A673 (cell line): Measurements from ENCODE around the gene CDC42EP4. TPM values are rescaled to one million over a fixed set of nuclear protein-coding genes. Genes with fewer than 3 reads are reported as not detected.
"Not testable (repeated sequence)": the region's sequence is repeated elsewhere in the genome, so short reads cannot be mapped to it uniquely, and the experiment has no call there.

Experiments used
- BruUV-seq: library from RNA; stranded (reverse); fragments of 400-500 nt; replicated peaks from 2 replicates; lab custom pipeline; 2021; lab: Mats Ljungman, UMichigan
- CTCF ChIA-PET: fragments of 300-600 bp; sonication (Branson Sonifier 250); formaldehyde crosslinking; loops from one replicate; lab custom pipeline; 2022; ENCODE audit warnings: antibody characterized with exemption; lab: Charles Lee
- POLR2A ChIA-PET: fragments of 300-600 bp; sonication (Branson Sonifier 250); formaldehyde crosslinking; loops from one replicate; lab custom pipeline; 2022; ENCODE audit warnings: antibody characterized with exemption; ENCODE audit not compliant: low non-redundant PET; lab: Charles Lee
- DNase-seq: peaks from one replicate; pipeline ENCODE4 v3.0.0-alpha.2; 2015; ENCODE audit warnings: low spot score
- H3K27ac ChIP-seq: fragments of 200-600 bp; sonication (generic); 2 replicates; pipeline ENCODE4 v1.5.1; 2016; ENCODE audit warnings: mixed run types, low read depth, mild to moderate bottlenecking, mixed read lengths, antibody characterized with exemption, low read length; ENCODE audit not compliant: poor library complexity, severe bottlenecking
- H3K27me3 ChIP-seq: fragments of 200-600 bp; sonication (generic); replicated peaks from 2 replicates; pipeline ENCODE4 v1.6.1; 2017; ENCODE audit warnings: mixed run types, low read depth, mild to moderate bottlenecking, mixed read lengths, antibody characterized with exemption, low read length; ENCODE audit not compliant: insufficient read depth, poor library complexity
- H3K36me3 ChIP-seq: fragments of 200-600 bp; sonication (generic); 2 replicates; pipeline ENCODE4 v1.6.1; 2016; ENCODE audit warnings: mixed run types, mild to moderate bottlenecking, mixed read lengths, antibody characterized with exemption, low read length; ENCODE audit not compliant: insufficient read depth, poor library complexity, severe bottlenecking
- H3K4me1 ChIP-seq: fragments of 200-600 bp; sonication (generic); 2 replicates; pipeline ENCODE4 v1.6.1; 2017; ENCODE audit warnings: mixed run types, mild to moderate bottlenecking, mixed read lengths, antibody characterized with exemption, low read length; ENCODE audit not compliant: insufficient read depth, poor library complexity, severe bottlenecking
- H3K4me3 ChIP-seq: fragments of 200-600 bp; sonication (generic); 2 replicates; pipeline ENCODE4 v1.5.1; 2016; ENCODE audit warnings: low read depth, mixed run types, mild to moderate bottlenecking, mixed read lengths, low read length; ENCODE audit not compliant: poor library complexity, severe bottlenecking
- H3K9me3 ChIP-seq: fragments of 200-600 bp; sonication (generic); 2 replicates; pipeline ENCODE4 v1.6.1; 2016; ENCODE audit warnings: mixed run types, low read depth, mild to moderate bottlenecking, mixed read lengths, antibody characterized with exemption, low read length; ENCODE audit not compliant: poor library complexity, severe bottlenecking
- EZH2 ChIP-seq: fragments of 200-600 bp; sonication (generic); IDR thresholded peaks from 2 replicates; pipeline ENCODE4 v1.6.1; 2017; ENCODE audit warnings: borderline replicate concordance, low read depth, mild to moderate bottlenecking, mixed read lengths, antibody characterized with exemption, low read length; ENCODE audit not compliant: poor library complexity, severe bottlenecking
- intact Hi-C: fragments of 100-400 bp; cut with micrococcal nuclease; formaldehyde crosslinking; loops from one replicate; pipeline ENCODE4 v1.10.0; 2022; ENCODE audit not compliant: unreplicated experiment
- total RNA-seq: library from RNA; stranded (reverse); gene quantifications from 2 replicates; pipeline ENCODE4 v1.2.3, GENCODE V29; 2021
- TF ChIP-seq, protein P1 (sequence below): fragments of 300-800, 200-600 bp; sonication (generic); conservative IDR thresholded peaks from 2 replicates; pipeline ENCODE4 v1.5.1; 2017; ENCODE audit warnings: low read depth, mild to moderate bottlenecking, antibody characterized with exemption, low read length, moderate library complexity, mixed read lengths

Gene CDC42EP4
- total RNA-seq, 1 experiment from 2014 or later = 37.5 TPM

DNA sequence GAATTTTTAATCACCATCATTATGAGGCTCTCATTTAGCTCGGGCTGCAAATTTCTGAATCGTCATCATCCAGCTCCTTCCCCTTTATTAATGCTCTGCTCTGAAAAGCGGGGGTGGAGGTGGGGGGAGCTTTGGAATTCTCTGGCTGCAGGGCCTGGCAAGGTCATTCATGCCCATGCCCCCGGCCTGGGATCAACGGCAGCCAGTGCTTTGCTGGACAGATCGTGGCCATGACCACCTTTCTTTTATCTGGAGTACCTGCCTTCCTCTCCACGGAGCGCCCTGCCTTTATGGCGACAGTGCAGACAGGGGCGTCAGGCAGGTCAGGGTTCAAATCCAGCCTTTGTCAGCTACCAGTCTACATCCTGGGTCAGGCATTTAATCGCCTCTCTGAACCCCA, 45.0 kb downstream of the CDC42EP4 start:
- ChIA-PET POLR2A (no interaction called here), CTCF (interaction anchor here (0.5 kb wide), 1 partner anchor 389 kb away, joined by 5 read pairs; no protein-coding TSS in a partner anchor)

DNA sequence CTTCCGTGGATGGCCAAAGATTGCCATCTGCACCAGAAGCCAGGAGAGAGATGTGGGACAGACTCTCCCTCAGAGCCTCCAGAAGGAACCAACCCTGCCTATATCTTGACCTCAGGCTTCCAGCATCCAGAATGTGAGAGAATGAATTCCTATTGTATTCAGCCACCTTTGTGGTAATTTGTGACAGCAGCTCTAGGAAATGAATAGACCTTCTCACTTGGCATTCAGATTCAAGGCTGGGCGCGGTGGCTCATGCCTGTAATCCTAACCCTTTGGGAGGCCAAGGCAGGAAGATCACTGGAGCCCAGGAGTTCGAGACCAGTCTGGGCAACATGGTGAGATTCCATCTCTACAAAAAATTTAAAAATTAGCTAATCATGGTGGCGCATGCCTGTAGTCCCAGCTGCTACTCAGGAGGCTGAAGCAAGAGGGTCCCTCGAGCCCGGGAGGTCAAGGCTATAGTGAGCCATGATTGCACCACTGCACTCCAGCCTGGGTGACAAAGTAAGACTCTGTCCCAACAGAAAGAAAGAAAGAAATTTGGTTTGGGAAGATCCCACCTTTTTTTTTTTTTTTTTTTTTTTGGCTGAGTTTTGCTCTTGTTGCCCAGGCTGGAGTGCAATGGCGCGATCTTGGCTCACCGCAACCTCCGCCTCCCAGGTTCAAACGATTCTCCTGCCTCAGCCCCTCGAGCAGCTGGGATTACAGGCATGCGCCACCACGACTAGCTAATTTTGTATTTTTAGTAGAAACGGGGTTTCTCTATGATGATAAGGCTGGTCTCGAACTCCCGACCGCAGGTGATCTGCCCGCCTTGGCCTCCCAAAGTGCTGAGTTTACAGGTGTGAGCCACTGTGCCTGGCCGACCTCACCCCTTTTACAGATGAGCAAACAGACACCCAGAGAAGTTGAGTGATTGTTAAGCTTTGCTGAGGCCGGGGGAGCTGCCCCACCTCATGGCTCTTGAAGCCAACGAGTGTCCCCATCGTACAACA, 45.9 kb downstream of the CDC42EP4 start:
- TF ChIP-seq EZH2 = no peak
- TF ChIP-seq, protein P1, sequence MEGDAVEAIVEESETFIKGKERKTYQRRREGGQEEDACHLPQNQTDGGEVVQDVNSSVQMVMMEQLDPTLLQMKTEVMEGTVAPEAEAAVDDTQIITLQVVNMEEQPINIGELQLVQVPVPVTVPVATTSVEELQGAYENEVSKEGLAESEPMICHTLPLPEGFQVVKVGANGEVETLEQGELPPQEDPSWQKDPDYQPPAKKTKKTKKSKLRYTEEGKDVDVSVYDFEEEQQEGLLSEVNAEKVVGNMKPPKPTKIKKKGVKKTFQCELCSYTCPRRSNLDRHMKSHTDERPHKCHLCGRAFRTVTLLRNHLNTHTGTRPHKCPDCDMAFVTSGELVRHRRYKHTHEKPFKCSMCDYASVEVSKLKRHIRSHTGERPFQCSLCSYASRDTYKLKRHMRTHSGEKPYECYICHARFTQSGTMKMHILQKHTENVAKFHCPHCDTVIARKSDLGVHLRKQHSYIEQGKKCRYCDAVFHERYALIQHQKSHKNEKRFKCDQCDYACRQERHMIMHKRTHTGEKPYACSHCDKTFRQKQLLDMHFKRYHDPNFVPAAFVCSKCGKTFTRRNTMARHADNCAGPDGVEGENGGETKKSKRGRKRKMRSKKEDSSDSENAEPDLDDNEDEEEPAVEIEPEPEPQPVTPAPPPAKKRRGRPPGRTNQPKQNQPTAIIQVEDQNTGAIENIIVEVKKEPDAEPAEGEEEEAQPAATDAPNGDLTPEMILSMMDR = no peak
- CTCF ChIA-PET = interaction anchor here (0.5 kb wide), 1 partner anchor 390 kb away, joined by 5 read pairs; no protein-coding TSS in a partner anchor
- DNase-seq = no peak
- Histone ChIP-seq H3K9me3 (no peaks in the 10 kb centered on the region), H3K4me1 (no peaks in the 10 kb centered on the region), H3K27me3 (no peaks in the 10 kb centered on the region), H3K4me3 (no peak overlapping the region), H3K27ac (no peak overlapping the region), H3K36me3 (no peaks in the 10 kb centered on the region)
- POLR2A ChIA-PET = no interaction called here
- intact Hi-C loops = no loop called here
- no TSS peak for BruUV-seq

More for the DNA sequence above, 45.0 kb downstream of the CDC42EP4 start:
- Histone ChIP-seq H3K27ac (no peak overlapping the region), H3K36me3 (no peaks in the 10 kb centered on the region), H3K4me3 (no peak overlapping the region), H3K9me3 (no peaks in the 10 kb centered on the region), H3K4me1 (no peaks in the 10 kb centered on the region), H3K27me3 (no peaks in the 10 kb centered on the region)
- intact Hi-C loops = no loop called here
- DNase-seq = no peak
- TF ChIP-seq EZH2 = no peak
- BruUV-seq = no TSS peak

DNA sequence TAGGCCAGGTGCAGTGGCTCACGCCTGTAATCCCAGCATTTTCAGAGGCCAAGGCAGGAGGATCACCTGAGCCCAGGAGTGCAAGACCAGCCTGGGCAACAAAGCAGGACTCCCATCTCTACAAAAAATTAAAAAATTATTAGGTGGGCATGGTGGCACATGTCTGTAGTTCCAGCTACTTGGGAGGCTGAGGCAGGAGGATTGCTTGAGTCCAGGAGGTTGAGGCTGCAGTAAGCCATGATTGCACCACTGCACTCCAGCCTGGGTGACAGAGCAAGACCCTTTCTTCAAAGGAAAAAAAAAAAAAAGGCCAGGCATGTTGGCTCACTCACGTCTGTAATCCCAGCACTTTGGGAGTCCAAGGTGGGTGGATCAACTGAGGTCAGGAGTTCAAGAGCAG, 47.4 kb downstream of the CDC42EP4 start:
- H3K9me3 ChIP-seq, POLR2A ChIA-PET, DNase-seq, H3K27ac ChIP-seq, H3K4me1 ChIP-seq, intact Hi-C loops, H3K27me3 ChIP-seq, CTCF ChIA-PET, H3K4me3 ChIP-seq, H3K36me3 ChIP-seq, BruUV-seq: not testable (repeated sequence)
